ENCODE data around the gene RTTN. TPM values are rescaled to one million over a fixed set of nuclear protein-coding genes. Genes with fewer than 3 reads are reported as not detected.

The RTTN gene
- polyA plus RNA-seq, 1 donor (not counting 4 experiments of a cell fraction or from before 2014, with no cell fraction given) = 77.3 TPM

GRCh38 chr18:70085641-70086040 is 119.8 kb downstream of the RTTN start:
- no peaks in the 10 kb centered on the region for H3K79me2 ChIP-seq (ENCODE audit: control insufficient read depth, insufficient read depth, low read length)
- no peaks in the 10 kb centered on the region for H4K20me1 ChIP-seq (ENCODE audit: control insufficient read depth, extremely low read depth, insufficient read depth, low read length)
- no peak overlapping the region for H3K4me2 ChIP-seq (ENCODE audit: control insufficient read depth, extremely low read depth, insufficient read depth, low read depth, low read length)
- no peak overlapping the region for H3K4me3 ChIP-seq (ENCODE audit: control insufficient read depth in 2 of 3, extremely low read depth in 1 of 3, insufficient read depth in 2 of 3, low read depth in 1 of 3, low read length in 3 of 3)
- H3K27ac ChIP-seq (ENCODE audit: control insufficient read depth, insufficient read depth, low read length) = no peak overlapping the region
- dilution Hi-C loops (cut with MboI; ENCODE audit: extremely low pct_ligation_motif_present, low sequenced_read_pairs) = no loop called here
- FAIRE-seq (no peak), DNase-seq (ENCODE audit: low read depth, low spot score) (no peak)
- H3K9ac ChIP-seq (ENCODE audit: control insufficient read depth, extremely low read depth, insufficient read depth, low read length) = no peak overlapping the region
- H3K9me1 ChIP-seq (ENCODE audit: control insufficient read depth, extremely low read depth, insufficient read depth, low read length) = no peaks in the 10 kb centered on the region
- no peaks in the 10 kb centered on the region for H3K4me1 ChIP-seq (ENCODE audit: control insufficient read depth, extremely low read depth, insufficient read depth, low read length)
- no peaks in the 10 kb centered on the region for H3K9me3 ChIP-seq (ENCODE audit: control insufficient read depth, low read depth, low read length)
- H3K36me3 ChIP-seq (ENCODE audit: control insufficient read depth in 2 of 2, extremely low read depth in 1 of 2, insufficient read depth in 2 of 2, low read length in 2 of 2) = peaks cover 0 to 3% of the 10 kb centered on the region in 2 experiments
- H2AFZ ChIP-seq (ENCODE audit: control insufficient read depth, low read length) = no peak overlapping the region
- TF ChIP-seq, protein P1, sequence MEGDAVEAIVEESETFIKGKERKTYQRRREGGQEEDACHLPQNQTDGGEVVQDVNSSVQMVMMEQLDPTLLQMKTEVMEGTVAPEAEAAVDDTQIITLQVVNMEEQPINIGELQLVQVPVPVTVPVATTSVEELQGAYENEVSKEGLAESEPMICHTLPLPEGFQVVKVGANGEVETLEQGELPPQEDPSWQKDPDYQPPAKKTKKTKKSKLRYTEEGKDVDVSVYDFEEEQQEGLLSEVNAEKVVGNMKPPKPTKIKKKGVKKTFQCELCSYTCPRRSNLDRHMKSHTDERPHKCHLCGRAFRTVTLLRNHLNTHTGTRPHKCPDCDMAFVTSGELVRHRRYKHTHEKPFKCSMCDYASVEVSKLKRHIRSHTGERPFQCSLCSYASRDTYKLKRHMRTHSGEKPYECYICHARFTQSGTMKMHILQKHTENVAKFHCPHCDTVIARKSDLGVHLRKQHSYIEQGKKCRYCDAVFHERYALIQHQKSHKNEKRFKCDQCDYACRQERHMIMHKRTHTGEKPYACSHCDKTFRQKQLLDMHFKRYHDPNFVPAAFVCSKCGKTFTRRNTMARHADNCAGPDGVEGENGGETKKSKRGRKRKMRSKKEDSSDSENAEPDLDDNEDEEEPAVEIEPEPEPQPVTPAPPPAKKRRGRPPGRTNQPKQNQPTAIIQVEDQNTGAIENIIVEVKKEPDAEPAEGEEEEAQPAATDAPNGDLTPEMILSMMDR (optimal IDR thresholded peaks at IDR 0.05 in 1 of 3, IDR thresholded peaks at IDR 0.05 in 1 of 3, conservative IDR thresholded peaks at IDR 0.05 in 1 of 3; ENCODE audit: extremely low read depth in 1 of 3, insufficient read depth in 2 of 3, low read length in 3 of 3) = no peak
- TF ChIP-seq EZH2 (IDR thresholded peaks at IDR 0.05; ENCODE audit: low read length) = no peak
- no peaks in the 10 kb centered on the region for H3K27me3 ChIP-seq (ENCODE audit: control insufficient read depth, extremely low read depth, insufficient read depth, low read length)

- Histone ChIP-seq H3K9ac (ENCODE audit: control insufficient read depth, extremely low read depth, insufficient read depth, low read length) (no peak overlapping the region), H3K4me3 (ENCODE audit: control insufficient read depth in 2 of 3, extremely low read depth in 1 of 3, insufficient read depth in 2 of 3, low read depth in 1 of 3, low read length in 3 of 3) (no peak overlapping the region), H3K4me2 (ENCODE audit: control insufficient read depth, extremely low read depth, insufficient read depth, low read depth, low read length) (no peak overlapping the region), H3K79me2 (ENCODE audit: control insufficient read depth, insufficient read depth, low read length) (no peaks in the 10 kb centered on the region), H3K27ac (ENCODE audit: control insufficient read depth, insufficient read depth, low read length) (no peak overlapping the region), H3K36me3 (ENCODE audit: control insufficient read depth in 2 of 2, extremely low read depth in 1 of 2, insufficient read depth in 2 of 2, low read length in 2 of 2) (no peaks in the 10 kb centered on the region), H3K9me3 (ENCODE audit: control insufficient read depth, low read depth, low read length) (no peaks in the 10 kb centered on the region), H3K4me1 (ENCODE audit: control insufficient read depth, extremely low read depth, insufficient read depth, low read length) (no peaks in the 10 kb centered on the region), H3K27me3 (ENCODE audit: control insufficient read depth, extremely low read depth, insufficient read depth, low read length) (no peaks in the 10 kb centered on the region), H3K9me1 (ENCODE audit: control insufficient read depth, extremely low read depth, insufficient read depth, low read length) (no peaks in the 10 kb centered on the region), H2AFZ (ENCODE audit: control insufficient read depth, low read length) (no peak overlapping the region), H4K20me1 (ENCODE audit: control insufficient read depth, extremely low read depth, insufficient read depth, low read length) (no peaks in the 10 kb centered on the region)
- FAIRE-seq = no peak
- DNase-seq (ENCODE audit: low read depth, low spot score) = no peak
- dilution Hi-C loops (cut with MboI; ENCODE audit: extremely low pct_ligation_motif_present, low sequenced_read_pairs) = no loop called here
- TF ChIP-seq, protein P1 (optimal IDR thresholded peaks at IDR 0.05 in 1 of 3, IDR thresholded peaks at IDR 0.05 in 1 of 3, conservative IDR thresholded peaks at IDR 0.05 in 1 of 3; ENCODE audit: extremely low read depth in 1 of 3, insufficient read depth in 2 of 3, low read length in 3 of 3) = no peak
- no peak for TF ChIP-seq EZH2 (IDR thresholded peaks at IDR 0.05; ENCODE audit: low read length)
Measured at GRCh38 chr18:70082430-70082829, 123.1 kb downstream of the RTTN start.

Measured in keratinocyte (primary cell).